Hepatocyte (in vitro differentiated cells): Measurements from ENCODE around the gene SLF1. TPM values are rescaled to one million over a fixed set of nuclear protein-coding genes. Genes with fewer than 3 reads are reported as not detected.

Experiments
- DNase-seq: peaks from one replicate; pipeline ENCODE4 v3.0.0-alpha.2; 2016; ENCODE audit warnings: low spot score
- H2AFZ ChIP-seq: fragments of 200-600 bp; sonication (generic); 2 replicates; pipeline ENCODE4 v1.6.0; 2016; ENCODE audit warnings: antibody characterized with exemption, mild to moderate bottlenecking
- H3K27ac ChIP-seq: fragments of 200-600 bp; sonication (generic); 2 replicates; pipeline ENCODE4 v1.5.1; 2016; ENCODE audit warnings: mild to moderate bottlenecking
- H3K27me3 ChIP-seq: fragments of 200-600 bp; sonication (generic); 2 replicates; pipeline ENCODE4 v1.6.1; 2016
- H3K36me3 ChIP-seq: fragments of 200-600 bp; sonication (generic); replicated peaks from 2 replicates; pipeline ENCODE4 v1.5.1; 2016; ENCODE audit warnings: low read depth; ENCODE audit not compliant: insufficient read depth
- H3K4me1 ChIP-seq: fragments of 200-600 bp; sonication (generic); 2 replicates; pipeline ENCODE4 v1.5.1; 2016; ENCODE audit warnings: mild to moderate bottlenecking, moderate library complexity; ENCODE audit not compliant: insufficient read depth
- H3K4me2 ChIP-seq: fragments of 200-600 bp; sonication (generic); 2 replicates; pipeline ENCODE4 v1.6.0; 2016
- H3K4me3 ChIP-seq: fragments of 200-600 bp; sonication (generic); 2 replicates; pipeline ENCODE4 v1.5.1; 2016; ENCODE audit warnings: mild to moderate bottlenecking
- H3K79me2 ChIP-seq: fragments of 200-600 bp; sonication (generic); 2 replicates; pipeline ENCODE4 v1.6.0; 2017; ENCODE audit warnings: mild to moderate bottlenecking
- H3K9me2 ChIP-seq: fragments of 200-600 bp; sonication (generic); replicated peaks from 2 replicates; pipeline ENCODE4 v1.6.0; 2017; ENCODE audit warnings: mild to moderate bottlenecking; ENCODE audit not compliant: insufficient read depth
- H3K9me3 ChIP-seq: fragments of 200-600 bp; sonication (generic); 2 replicates; pipeline ENCODE4 v1.5.1; 2016; ENCODE audit warnings: low read depth, mild to moderate bottlenecking
- H4K20me1 ChIP-seq: fragments of 200-600 bp; sonication (generic); 2 replicates; pipeline ENCODE4 v1.6.0; 2016; ENCODE audit warnings: mild to moderate bottlenecking; ENCODE audit not compliant: insufficient read depth, poor library complexity, severe bottlenecking
- CTCF ChIP-seq: fragments of 200-600 bp; sonication (generic); IDR thresholded peaks from 2 replicates; pipeline ENCODE4 v1.5.1; 2016; ENCODE audit warnings: antibody characterized with exemption, mild to moderate bottlenecking; ENCODE audit not compliant: poor library complexity
- EZH2 ChIP-seq: fragments of 200-600 bp; sonication (generic); IDR thresholded peaks from 2 replicates; pipeline ENCODE4 v1.6.1; 2016; ENCODE audit warnings: antibody characterized with exemption, mild to moderate bottlenecking, borderline replicate concordance
- EZH2phosphoT487 ChIP-seq: fragments of 200-600 bp; sonication (generic); IDR thresholded peaks from one replicate; pipeline ENCODE4 v1.6.1; 2018; ENCODE audit warnings: antibody characterized with exemption, mild to moderate bottlenecking, low read depth, moderate library complexity; ENCODE audit not compliant: unreplicated experiment, severe bottlenecking
- WGBS: methylation state at CpG from one replicate; pipeline ENCODE4 v1.1.6; 2016; ENCODE audit warnings: low lambda C conversion rate; ENCODE audit errors: missing lambda C conversion rate; 5-methylcytosine and 5-hydroxymethylcytosine counted together
- polyA plus RNA-seq: library from polyadenylated mRNA; unstranded; fragments of >200 nt; fragmentation: Nextera tagmentation; extraction: Ambion mirVana; gene quantifications from 2 replicates; pipeline ENCODE4 v1.2.1, GENCODE V29; 2016
- total RNA-seq: library from RNA; depleted of rRNA; stranded (reverse); fragments of >200 nt; gene quantifications from 2 replicates; pipeline ENCODE4 v1.2.3, GENCODE V29; 2014

SLF1 gene
- total and polyA plus RNA-seq, 2 experiments from 2014 or later, result 3.3 to 9.0 TPM

GRCh38 chr5:94736498-94736897 is 118.0 kb downstream of the SLF1 start:
- no peaks in the 10 kb centered on the region for H3K9me3 ChIP-seq
- H3K27ac ChIP-seq, result no peak overlapping the region
- H4K20me1 ChIP-seq, result no peaks in the 10 kb centered on the region
- no peaks in the 10 kb centered on the region for H3K79me2 ChIP-seq
- no peak overlapping the region for H3K4me2 ChIP-seq
- no peak for DNase-seq
- no peaks in the 10 kb centered on the region for H3K9me2 ChIP-seq
- no peaks in the 10 kb centered on the region for H3K4me1 ChIP-seq
- H3K4me3 ChIP-seq, result no peak overlapping the region
- H3K36me3 ChIP-seq, result no peaks in the 10 kb centered on the region
- no peak for TF ChIP-seq EZH2
- TF ChIP-seq CTCF, result no peak
- TF ChIP-seq EZH2phosphoT487, result no peak
- no peak overlapping the region for H2AFZ ChIP-seq
- H3K27me3 ChIP-seq, result no peaks in the 10 kb centered on the region
- WGBS, result 64% methylated on average over 1 of the region's 1 CpG

GRCh38 chr5:94740286-94740685 is 121.8 kb downstream of the SLF1 start:
- 73% methylated on average over 2 of the region's 2 CpGs for WGBS
- H2AFZ ChIP-seq, result no peak overlapping the region
- no peak overlapping the region for H3K4me2 ChIP-seq
- no peaks in the 10 kb centered on the region for H3K27me3 ChIP-seq
- no peaks in the 10 kb centered on the region for H3K36me3 ChIP-seq
- no peak for TF ChIP-seq CTCF
- no peak for TF ChIP-seq EZH2phosphoT487
- TF ChIP-seq EZH2, result no peak
- no peak overlapping the region for H3K27ac ChIP-seq
- no peak overlapping the region for H3K4me3 ChIP-seq
- no peaks in the 10 kb centered on the region for H3K79me2 ChIP-seq
- H4K20me1 ChIP-seq, result no peaks in the 10 kb centered on the region
- H3K9me2 ChIP-seq, result no peaks in the 10 kb centered on the region
- H3K9me3 ChIP-seq, result no peaks in the 10 kb centered on the region
- no peak for DNase-seq
- no peaks in the 10 kb centered on the region for H3K4me1 ChIP-seq

- Histone ChIP-seq H3K27me3 (no peaks in the 10 kb centered on the region), H3K79me2 (no peaks in the 10 kb centered on the region), H3K9me3 (no peaks in the 10 kb centered on the region), H3K4me2 (no peak overlapping the region), H3K9me2 (no peaks in the 10 kb centered on the region), H4K20me1 (no peaks in the 10 kb centered on the region), H3K4me1 (no peaks in the 10 kb centered on the region), H3K4me3 (no peak overlapping the region), H3K36me3 (no peaks in the 10 kb centered on the region), H3K27ac (no peak overlapping the region), H2AFZ (no peak overlapping the region)
- 79% methylated on average over 4 of the region's 4 CpGs for WGBS
- no peak for DNase-seq
- no peak for TF ChIP-seq CTCF
- TF ChIP-seq EZH2, result no peak
- no peak for TF ChIP-seq EZH2phosphoT487
Observed at GRCh38 chr5:94742852-94743251, 124.4 kb downstream of the SLF1 start.

GRCh38 chr5:94744906-94745305 is 126.4 kb downstream of the SLF1 start:
- no peaks in the 10 kb centered on the region for H3K9me2 ChIP-seq
- DNase-seq, result no peak
- 57% methylated on average over 2 of the region's 2 CpGs for WGBS

More at GRCh38 chr5:94744906-94745305, 126.4 kb downstream of the SLF1 start:
- Histone ChIP-seq H3K9me3 (no peaks in the 10 kb centered on the region), H3K4me1 (no peaks in the 10 kb centered on the region), H3K36me3 (no peaks in the 10 kb centered on the region), H2AFZ (no peak overlapping the region), H3K4me3 (no peak overlapping the region), H3K27ac (no peak overlapping the region), H3K27me3 (no peaks in the 10 kb centered on the region), H3K79me2 (no peaks in the 10 kb centered on the region), H4K20me1 (no peaks in the 10 kb centered on the region), H3K4me2 (no peak overlapping the region)
- TF ChIP-seq CTCF (no peak), EZH2phosphoT487 (no peak), EZH2 (no peak)
